NCI-H1417 (cell line): ENCODE results near the gene ABRAXAS1.
"Not testable (repeated sequence)": the region's sequence is repeated elsewhere in the genome, so short reads cannot be mapped to it uniquely, and the experiment has no call there.

Source experiments
- DNase-seq, 3 experiments: peaks; one replicate each; lab custom pipeline; 2025; lab: John Stamatoyannopoulos, UW

Gene ABRAXAS1

GRCh38 chr4:83484500-83485461 lies at the start of gene ABRAXAS1:
TSS of gene ABRAXAS1 (minus strand) at chr4:83485100. CDS start at chr4:83485072, 28 bp downstream.
- DNase-seq: peak; percentile 95 to 97 (median 97)

GRCh38 chr4:83527671-83528070 lies 42.8 kb upstream of the ABRAXAS1 start:
- no peak for DNase-seq

- DNase-seq: no peak
Observed at GRCh38 chr4:83522239-83522638, 37.3 kb upstream of the ABRAXAS1 start.

- DNase-seq: no peak
Observed at GRCh38 chr4:83516042-83516772, 31.3 kb upstream of the ABRAXAS1 start.

GRCh38 chr4:83510442-83510841 lies 25.5 kb upstream of the ABRAXAS1 start:
- no peak for DNase-seq

- DNase-seq: peak; percentile 20 to 59 (median 50)
Observed at GRCh38 chr4:83509156-83509585, 24.3 kb upstream of the ABRAXAS1 start.

- no peak for DNase-seq
Observed at GRCh38 chr4:83504996-83505395, 20.1 kb upstream of the ABRAXAS1 start.

GRCh38 chr4:83504503-83504902 lies 19.6 kb upstream of the ABRAXAS1 start:
- no peak for DNase-seq

- DNase-seq: no peak
Observed at GRCh38 chr4:83503974-83504373, 19.1 kb upstream of the ABRAXAS1 start.

- DNase-seq: not testable (repeated sequence)
Observed at GRCh38 chr4:83501671-83502070, 16.8 kb upstream of the ABRAXAS1 start.

- DNase-seq: no peak
Observed at GRCh38 chr4:83498187-83498586, 13.3 kb upstream of the ABRAXAS1 start.

GRCh38 chr4:83496085-83496917 lies 11.4 kb upstream of the ABRAXAS1 start:
- not testable (repeated sequence) for DNase-seq

GRCh38 chr4:83490876-83491450 lies 6.1 kb upstream of the ABRAXAS1 start:
- DNase-seq: peak; percentile 10 to 35 (median 11)

GRCh38 chr4:83489711-83490326 lies 4.9 kb upstream of the ABRAXAS1 start:
- no peak for DNase-seq

- DNase-seq: no peak
Observed at GRCh38 chr4:83486457-83487129, 1.7 kb upstream of the ABRAXAS1 start.

GRCh38 chr4:83473966-83474365 lies 10.9 kb downstream of the ABRAXAS1 start:
- no peak for DNase-seq

GRCh38 chr4:83473423-83473822 lies 11.5 kb downstream of the ABRAXAS1 start:
- no peak for DNase-seq

- DNase-seq: no peak
Observed at GRCh38 chr4:83456184-83456501, 28.8 kb downstream of the ABRAXAS1 start.

- DNase-seq: peak; percentile 97 to 99 (median 99)
Observed at GRCh38 chr4:83455281-83456183, 29.4 kb downstream of the ABRAXAS1 start, which contains the start of the genes HELQ and MRPS18C. TSS of gene HELQ (minus strand) at chr4:83455823. CDS start at chr4:83455693, 130 bp downstream. TSS of gene MRPS18C (plus strand) at chr4:83456058. CDS start at chr4:83456078, 20 bp downstream.
